Pulmonary artery endothelial cell (primary cell): ENCODE results near the gene CSTB. TPM values are rescaled to one million over a fixed set of nuclear protein-coding genes. Genes with fewer than 3 reads are reported as not detected.

Experiments
- DNase-seq: peaks from one replicate; pipeline ENCODE4 v3.0.0-alpha.2; 2011; ENCODE audit warnings: low read depth, low spot score
- total RNA-seq: library from RNA; depleted of rRNA; stranded (reverse); fragments of >200 nt; gene quantifications from 2 replicates; pipeline ENCODE4 v1.2.3, GENCODE V29; 2014

CSTB gene
- total RNA-seq, 1 donor from 2014 or later, result 20.6 TPM

- no peak for DNase-seq
Measured at GRCh38 chr21:43810505-43811261, 34.6 kb upstream of the CSTB start.

DNA sequence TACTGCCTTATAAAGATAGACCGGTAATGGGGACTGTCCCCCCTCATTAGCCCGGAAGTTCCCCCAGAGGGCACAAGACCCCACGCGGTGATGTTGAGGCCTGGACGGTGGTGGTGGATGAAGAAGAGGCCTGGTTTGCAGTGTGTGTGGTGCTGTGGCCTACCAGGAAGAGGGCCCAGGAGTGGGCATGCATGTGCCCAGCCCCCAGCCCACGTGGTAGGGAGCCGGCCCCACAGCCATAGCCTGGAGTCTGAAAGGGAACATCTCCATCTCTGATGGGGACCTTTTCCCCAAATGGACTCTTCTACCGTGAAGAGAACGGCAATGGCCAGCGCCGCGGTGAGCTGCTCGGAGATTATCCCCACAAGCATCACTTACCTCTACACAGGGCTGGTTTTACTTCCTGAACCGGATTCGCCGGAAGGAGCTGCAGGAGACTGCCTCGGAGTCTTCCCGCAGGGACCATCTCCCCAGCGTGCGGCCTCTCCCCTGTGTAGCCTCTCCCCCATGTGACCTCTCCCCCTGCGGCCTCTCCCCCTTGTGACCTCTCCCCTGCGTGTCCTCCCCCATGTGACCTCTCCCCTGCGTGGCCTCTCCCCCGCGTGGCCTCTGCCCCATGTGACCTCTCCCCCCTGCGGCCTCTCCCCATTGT, 33.9 kb upstream of the CSTB start:
- DNase-seq, result no peak

DNA sequence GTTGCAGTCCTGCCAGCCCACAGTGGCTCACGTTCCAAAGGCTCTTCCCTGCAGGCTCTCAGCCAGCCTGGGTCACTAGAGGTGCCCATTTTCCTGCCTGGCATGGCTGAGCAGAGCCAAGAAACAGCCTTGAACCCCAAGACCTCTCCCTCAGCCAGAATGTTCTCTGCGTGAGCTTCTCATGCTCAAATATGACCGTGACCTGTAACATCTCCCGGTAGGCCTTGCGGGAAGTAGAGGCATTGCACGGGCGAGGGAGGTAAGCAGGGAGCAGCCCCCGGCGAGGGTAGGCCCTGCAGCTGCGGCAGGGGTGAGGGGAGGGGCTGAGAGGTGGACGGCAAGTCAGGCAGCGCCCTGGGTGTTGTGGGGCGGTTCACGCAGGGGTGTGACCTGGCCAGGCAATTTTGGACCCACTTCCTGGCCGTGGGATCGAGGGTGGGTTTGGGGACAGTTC, 33.3 kb upstream of the CSTB start:
- no peak for DNase-seq

GRCh38 chr21:43808832-43809251, 32.7 kb upstream of the CSTB start:
- DNase-seq, result no peak

DNA sequence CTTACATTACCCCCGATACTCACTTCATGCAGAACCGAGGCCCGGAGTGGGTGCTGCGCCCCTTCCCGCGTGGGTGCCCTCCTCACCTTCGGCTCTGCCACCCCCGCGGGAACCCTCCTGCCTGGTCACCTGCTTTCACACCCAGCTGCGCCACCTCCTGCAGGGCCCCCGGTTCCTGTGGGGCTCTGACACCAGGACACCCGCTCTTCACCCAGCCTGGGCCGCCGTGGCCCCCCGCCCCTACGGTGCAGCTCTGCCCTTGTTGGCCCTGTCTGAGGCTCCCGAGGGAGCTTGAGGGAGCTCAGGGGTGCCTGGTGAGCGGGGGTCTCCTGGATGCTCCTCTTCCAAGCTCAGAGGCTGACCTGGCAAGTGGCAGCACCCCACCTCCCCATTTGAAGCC, 32.3 kb upstream of the CSTB start:
- DNase-seq, result no peak

DNA sequence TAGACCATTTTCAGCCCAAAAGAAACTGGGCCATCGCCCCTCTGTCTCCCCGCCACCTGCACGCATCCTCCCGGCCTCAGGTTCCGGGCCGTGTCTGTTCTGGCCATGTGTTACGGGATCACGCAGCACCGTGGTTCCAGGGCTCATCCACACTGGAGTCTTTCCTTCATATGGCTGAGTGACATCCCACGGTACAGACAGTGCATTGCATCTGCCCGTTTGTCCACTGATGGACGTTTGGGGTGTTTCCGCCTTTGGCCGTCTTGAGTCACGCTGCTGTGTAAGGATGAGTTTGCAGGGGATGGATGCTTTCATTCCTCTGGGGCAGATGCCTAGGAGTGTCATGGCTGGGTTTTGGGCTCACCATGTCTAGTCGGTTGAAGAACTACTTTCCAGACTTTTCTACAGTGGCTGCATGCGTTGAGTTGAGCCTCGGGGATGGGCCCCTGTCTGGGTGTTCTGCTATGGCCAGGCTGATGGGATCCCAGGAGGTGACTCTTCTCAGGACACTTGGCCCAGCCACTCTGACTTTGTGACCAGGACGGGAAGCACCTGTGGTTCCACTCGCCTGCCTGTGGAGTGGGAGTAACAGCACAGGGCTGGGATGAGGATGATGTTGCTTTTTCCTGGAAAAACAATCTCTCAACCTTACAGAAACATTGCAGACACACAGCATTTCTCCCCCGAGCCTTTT, 30.1 kb upstream of the CSTB start:
- DNase-seq, result no peak

GRCh38 chr21:43805275-43805800, 29.2 kb upstream of the CSTB start:
- DNase-seq, result no peak

DNA sequence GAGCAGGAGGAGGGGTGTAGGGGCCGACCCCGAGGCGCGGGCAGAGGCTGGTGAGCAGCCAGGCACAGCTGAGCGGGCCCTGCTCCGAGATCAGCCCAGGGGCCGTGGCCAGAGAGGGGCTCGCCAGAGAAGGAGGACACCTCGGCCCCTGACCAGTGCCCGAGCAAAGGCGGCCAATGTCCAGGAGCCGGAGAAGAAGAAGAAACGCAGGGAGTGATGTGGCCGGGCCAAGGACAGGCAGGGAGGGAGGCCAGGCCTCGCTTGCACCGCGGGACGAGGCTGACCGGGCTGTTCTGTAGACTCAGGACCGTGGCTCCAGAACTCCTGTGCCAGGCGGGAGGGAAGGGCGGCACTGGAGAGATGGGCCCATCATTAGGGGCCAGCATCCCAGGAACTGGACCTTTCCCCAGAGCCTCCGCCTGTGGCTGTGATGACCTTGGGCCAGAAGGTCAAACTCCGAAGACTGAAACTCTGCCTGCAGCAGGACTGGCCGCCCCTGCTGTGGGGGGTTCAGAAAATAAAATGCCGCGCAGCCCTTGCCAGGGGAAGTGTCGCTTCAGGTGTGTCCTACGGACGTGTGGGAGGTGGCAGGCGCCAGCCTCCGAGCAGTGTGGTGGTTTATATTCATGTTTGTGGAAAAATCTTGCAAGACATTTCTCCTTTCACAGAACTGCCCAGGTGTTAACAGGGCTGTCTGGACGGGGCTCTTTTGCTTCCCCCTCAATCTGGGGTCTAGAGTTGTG, 27.6 kb upstream of the CSTB start:
- no peak for DNase-seq

DNA sequence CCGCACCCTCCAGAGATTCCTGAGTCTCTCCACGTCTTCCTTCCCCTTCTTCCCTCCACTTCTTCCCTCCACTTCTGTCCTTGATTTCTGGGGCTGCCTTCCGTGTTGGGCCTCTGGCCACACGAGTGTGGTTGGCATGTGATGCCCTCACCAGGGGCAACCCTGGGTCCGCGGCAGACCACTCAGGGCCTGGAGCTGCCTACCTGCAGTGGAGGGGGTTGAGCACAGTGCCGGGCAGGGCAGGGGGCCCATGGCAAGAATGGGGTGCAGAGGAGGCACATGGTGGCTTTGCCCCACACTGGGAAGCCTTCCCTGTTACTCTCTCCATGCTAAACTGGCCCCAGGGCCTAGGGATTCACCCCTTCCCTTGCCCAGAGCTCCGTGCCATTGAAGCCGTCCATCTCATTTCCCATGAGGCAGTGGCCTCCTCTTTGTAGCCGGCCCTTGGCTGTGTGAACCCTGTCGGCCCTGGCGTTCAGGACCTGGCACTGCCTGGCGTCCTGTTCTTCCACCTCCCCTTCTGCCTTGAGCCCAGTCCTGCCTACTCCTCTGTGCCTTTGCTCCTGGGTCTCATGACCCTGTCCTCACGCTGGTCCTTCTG, 26.7 kb upstream of the CSTB start:
- no peak for DNase-seq

DNA sequence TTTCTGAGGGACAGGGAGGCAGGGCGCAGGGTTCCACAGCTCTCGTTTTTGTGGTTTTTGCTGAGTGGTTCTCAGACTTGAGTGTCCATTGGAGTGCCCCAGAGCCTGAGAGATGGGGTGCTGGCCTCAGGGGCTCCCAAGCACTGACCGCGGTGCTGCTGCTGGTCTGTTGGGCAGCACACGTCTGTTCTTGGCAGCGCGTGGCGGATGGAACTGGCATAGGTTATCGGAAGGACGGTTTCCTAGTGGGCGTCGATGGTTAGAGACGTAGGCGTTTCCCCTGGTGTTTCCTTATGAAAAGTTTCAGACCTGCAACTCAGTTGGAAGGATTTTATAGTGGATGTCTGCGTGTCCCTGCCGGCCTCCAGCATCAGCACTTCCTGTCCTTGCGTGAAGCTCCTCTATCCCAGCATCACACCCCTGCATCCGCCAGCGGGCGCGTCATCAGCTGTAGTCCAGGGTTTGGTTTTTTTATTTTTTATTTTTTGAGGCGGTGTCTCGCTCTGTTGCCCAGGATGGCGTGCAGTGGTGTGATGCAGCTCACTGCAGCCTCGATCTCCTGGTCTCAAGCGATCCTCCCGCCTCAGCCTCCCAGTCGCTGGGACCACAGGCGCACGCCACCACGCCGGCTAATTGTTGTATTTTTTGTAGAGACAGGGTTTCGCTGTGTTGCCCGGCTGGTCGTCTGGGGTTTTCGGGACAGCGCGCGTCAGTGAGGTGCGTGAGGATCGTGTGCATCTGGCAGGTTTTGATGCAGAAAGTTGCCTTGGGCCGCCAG, 25.1 kb upstream of the CSTB start:
- no peak for DNase-seq

- no peak for DNase-seq
Measured at GRCh38 chr21:43800566-43800965, 24.5 kb upstream of the CSTB start.

- DNase-seq, result no peak
Measured at GRCh38 chr21:43800124-43800523, 24.0 kb upstream of the CSTB start.

DNA sequence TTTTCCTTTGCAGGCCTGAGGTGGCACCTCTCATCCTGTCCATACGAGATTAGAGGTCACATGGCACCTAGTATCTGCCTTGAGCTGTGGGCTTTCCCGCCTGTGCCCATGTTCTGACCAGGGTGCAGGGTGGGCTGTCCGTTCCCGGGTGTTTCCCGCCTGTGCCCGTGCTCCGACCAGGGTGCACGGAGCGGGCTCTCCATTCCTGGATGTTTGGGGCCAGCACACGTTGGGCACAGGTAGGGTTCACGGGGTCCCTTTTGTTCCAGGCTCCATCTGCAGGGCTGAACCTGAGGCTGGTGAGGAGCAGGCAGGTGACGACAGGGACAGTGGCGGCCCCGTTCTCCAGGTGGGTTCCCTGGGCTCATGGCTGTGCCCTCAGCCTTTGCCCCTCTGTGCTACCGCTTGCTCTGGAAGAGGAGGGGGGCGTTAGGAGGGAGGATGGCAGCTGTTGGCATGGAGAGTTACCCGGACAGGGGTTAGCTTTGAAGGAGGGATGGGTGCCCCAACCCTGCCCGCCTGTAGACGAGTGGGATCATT, 23.3 kb upstream of the CSTB start:
- DNase-seq, result no peak

- no peak for DNase-seq
Measured at GRCh38 chr21:43797925-43798715, 22.0 kb upstream of the CSTB start.

DNA sequence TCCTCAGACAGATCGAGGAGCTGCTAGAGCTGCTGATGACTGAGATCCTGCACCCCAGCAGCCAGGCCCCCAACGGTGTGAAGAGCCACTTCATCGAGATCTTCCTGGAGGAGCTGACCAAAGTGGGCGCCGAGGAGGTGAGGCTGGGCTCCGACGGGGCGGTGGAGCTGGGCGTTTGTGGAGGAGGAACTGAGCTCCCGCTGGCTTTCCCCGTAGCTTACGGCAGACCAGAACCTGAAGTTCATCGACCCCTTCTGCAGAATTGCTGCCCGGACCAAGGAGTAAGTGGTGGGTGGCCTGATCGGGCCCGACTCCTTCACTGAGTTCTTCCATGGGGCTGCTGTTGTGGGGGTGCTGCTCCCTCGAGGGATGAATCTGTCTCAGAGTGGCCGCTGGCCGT, 21.3 kb upstream of the CSTB start:
- DNase-seq, result no peak

DNA sequence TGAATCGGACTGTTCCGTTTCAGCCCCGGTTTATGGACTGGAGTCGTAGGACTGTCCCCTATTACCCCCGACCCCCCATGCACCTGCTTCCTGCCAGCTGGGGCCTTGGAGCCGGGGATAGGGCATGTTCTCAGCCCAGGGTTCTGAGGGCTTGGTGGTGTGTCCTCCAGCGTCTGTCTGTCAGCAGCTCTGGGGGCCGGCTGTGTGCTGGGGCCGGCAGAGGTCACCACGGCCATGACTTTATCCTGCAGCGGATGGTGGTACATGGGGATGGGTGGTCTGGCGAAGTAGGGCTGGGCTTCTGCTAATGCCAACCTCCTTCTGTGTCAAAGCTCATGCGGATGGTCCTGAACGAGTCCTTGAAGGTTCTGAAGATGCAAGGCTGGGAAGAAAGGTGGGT, 18.7 kb upstream of the CSTB start:
- no peak for DNase-seq

GRCh38 chr21:43794311-43794710, 18.2 kb upstream of the CSTB start:
- DNase-seq, result no peak

- DNase-seq, result no peak
Measured at GRCh38 chr21:43793243-43793642, 17.1 kb upstream of the CSTB start.

DNA sequence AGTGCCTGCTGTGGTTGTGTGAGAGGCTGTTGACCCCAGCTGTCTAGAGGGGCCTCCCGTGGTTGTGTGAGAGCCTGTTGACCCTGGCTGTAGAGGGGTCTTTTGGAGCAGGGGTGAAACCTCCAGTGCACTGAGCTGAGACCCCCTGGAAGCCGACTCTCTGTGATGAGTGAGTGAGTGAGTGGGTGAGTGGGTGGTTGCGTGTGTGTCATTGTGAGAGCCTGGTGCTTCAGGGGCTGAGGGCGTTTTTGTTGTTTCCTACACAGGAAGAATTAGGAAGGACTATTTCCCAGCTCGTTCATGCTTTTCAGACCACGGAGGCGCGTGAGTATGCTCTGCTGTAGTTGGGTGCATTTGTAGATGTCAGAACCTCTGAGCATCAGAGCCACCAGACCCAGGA, 16.3 kb upstream of the CSTB start:
- no peak for DNase-seq
